ENCODE data around the gene LRP5.

LRP5 gene

DNA sequence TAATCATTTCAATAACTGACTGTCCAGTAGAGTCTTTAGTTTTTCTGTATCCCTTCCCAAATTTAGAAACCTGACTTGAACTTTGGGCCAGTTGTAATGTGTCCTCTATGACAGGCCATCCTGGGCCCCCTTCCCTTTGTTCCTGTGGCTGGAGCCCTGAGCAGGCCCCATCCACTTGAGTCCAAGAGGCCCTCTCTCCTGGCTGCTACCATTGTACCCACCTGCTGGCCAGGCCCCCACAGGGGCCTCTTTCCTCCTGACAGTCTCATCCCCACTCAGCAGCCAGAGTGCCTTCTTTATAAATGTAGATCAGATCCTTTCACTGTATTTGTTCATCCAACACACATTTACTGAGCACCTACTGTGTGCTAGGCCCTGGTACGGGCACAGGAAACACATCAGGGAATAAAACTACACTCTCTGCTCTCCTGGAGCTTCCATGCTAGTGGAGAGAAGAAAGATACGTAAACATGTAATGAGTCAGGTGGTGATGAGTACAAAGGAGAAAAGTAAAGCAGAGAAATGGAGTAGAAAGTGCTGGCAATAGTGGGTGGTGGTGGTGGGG, 2.7 kb upstream of the LRP5 start:
- DNase-seq = no peak

DNA sequence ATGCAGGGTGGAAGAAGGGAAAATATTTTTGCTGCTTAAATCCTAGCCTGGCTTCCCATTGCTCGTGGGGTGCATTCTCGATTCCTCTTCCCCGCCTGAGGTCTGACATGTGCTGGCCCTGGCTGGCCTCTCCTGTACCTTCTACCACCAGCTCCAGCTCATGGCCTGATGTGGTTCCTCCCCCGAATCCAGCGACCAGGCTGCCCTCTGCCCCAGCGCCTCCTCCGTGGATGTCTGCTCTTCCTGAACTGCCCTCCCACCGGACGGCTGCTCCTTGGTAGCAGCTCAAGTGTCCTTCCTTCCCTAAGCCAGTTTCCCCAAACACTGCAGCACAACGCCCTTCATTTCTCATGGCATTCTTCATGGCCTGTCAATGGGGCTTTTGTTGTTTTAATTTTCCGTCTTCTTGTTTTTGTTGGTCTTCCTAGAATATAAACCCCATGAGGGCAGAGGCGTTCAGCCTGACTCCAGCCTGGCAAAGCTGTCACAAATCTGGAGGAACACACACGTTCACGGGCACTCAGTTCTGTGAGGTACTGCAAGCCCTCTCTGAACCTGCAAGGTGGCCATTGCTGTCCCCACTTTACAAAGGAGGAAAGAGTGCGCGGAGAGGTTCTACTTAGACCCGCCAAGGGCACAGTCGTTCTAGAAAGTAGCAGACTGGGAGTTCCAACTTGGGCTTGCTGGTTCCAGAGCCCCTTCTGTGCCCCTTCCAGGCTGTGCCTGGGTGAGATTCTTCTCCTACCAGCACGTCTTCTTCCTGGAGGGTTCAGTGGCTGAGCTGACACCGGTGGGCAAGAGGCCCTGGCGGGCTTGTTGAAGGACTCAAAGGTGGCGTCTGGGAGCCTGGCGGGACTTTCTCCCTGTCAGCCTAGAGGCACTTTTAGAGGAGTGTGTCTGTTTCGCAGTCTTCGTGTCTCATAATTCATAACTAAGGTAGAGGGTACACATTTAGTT, 953 bp upstream of the LRP5 start:
- no peak for DNase-seq

DNA sequence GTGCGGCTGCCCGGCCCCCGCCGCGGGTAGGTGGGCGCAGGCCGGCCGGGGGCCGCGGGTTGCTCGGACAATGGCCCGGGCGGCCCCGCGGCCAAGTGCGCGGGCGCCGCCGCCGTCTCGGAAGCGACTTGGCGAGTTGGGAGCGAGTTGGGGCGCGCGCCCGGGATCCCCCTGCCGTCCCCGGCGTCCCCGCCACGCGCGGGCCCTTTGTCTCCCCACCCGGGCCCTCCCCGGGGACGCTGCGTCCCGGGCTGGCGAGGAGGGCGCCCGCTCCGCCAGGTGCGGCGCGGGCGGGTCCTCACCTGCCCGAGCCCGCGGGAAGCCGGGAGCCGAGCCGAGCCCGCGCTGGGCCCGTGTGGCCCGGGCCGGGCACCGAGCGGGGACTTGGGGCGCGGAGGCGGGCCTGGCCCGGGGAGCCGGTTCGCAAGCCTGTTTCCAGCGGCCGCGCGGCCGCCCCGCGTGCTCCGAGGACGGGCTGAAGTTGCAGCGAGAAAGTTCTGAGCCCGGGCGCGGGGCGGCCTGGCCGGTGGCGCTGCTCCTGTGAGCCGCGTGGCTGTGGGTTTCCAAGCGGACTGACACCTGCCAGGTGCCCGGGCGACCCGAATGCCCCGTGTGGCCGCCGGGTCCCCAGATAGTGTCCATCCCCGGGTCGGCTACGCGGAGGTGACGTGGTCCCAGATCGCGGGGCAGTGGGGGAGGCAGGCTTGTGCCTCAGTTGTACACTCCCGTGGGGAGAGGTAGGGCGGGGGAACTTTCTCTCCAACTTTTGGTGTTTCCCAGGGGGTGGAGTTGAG, 586 bp downstream of the LRP5 start:
- no peak for DNase-seq

DNA sequence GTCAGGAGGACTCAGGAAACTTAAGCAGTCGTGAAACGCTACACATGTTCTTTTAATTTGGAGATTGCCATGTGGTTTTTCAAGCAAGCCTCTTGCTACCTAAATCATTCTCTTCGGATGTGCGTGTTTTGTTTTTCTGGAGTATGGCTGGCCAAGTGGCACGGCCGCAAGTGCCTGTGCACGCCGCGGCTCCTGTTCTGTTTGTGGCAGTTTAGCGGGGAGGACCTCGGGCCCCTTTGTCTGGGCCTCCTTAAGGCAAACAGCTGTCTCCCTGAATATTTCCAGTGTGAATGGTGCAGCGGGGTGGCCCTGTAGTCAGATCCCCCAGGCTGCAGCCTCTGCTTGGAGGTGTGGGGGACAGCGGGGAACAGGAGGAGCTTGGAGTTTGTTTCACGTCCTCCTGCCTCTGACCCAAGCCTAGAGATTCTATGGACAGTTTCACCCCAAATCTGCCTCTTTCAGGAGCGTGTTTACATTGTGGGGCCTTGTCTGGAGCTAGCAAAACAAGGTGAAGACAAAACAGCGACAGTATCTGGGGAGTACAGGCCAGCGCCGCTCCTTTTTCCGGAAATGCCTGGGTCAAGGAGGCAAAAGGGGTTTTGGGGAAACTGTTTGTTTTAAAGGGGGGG, 1.3 kb downstream of the LRP5 start:
- DNase-seq = no peak

DNA sequence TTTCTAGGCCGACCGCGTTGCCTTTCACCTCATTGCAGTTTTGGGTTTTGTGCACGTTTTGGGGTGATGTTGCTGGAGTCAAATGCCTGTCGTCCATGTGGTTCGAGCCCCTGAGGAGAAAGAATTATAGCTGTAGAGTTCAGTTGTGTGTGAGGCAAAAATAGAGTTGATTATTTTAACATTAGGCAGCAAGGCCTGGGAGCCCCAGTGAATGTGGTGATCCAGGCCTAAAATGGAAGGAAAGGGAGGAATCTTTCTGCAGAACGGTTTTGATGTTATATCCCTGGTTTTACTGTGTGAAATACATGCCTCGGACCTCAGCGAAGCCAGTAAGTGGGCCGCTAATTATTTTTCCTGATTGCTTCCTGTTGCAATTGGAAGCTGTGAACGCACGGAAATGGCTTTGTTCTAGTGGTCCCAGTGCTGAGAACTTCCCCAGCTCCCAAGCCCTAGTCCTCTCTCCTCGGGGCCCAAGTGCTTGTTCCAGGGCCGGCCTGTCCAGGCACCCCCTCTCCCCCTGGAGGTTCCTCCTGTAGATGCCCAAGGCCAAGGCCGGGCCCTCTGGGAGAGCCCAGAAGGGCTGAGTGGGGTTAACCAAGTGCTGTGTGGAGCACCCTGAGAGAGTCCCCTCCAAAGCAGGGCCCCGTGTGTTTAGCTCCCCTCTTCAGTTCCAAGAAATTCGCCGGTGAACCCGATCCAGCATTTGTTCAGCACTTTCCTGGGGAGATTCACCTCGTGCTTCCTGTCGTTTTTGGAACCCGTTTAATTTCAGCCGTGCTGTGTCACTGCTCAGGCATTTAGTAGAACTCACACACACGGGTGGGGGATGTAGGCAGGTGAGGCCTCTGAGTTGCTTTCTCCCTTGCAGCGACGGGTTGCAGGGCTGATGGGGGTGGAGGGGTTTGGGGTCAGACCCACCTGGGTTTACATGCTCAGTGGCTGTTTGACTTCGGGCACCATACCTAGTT, 2.1 kb downstream of the LRP5 start:
- DNase-seq = no peak

DNA sequence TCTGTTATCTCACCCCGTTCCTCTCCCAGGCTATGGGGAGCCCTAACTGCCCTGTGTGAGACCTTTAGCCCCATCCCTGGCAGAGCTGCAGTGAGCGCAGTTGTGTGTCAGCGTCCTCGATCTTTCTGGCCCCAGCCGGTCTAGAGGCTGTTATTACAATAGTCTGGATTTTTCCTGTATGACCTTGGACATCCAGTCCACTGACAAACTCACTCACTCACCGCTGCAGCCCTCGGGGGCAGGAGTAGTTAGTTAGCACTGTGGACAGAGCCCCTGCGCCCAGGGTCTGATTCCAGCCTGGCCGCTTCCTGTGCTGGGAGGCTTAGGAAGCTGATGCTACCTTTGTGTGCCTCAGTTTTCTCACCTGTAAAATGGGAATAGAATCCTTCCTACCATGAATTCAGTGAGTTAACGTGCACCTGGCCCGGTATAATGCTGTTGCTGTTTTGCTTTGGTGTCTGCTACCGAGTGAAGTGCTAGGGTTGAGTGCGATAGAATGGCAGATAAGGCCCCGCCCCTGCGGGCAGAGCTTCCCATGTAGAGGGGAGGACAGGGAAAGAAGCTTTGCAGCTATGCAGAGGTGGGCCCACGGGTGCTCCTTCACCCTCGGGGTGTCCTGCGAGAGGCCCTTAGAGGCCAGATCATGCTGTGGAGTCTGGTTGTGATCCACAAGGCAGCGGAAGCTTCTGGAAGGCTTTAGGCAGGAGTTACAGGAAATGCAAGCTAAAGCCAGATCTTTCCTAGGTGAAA, 3.0 kb downstream of the LRP5 start:
- no peak for DNase-seq

DNA sequence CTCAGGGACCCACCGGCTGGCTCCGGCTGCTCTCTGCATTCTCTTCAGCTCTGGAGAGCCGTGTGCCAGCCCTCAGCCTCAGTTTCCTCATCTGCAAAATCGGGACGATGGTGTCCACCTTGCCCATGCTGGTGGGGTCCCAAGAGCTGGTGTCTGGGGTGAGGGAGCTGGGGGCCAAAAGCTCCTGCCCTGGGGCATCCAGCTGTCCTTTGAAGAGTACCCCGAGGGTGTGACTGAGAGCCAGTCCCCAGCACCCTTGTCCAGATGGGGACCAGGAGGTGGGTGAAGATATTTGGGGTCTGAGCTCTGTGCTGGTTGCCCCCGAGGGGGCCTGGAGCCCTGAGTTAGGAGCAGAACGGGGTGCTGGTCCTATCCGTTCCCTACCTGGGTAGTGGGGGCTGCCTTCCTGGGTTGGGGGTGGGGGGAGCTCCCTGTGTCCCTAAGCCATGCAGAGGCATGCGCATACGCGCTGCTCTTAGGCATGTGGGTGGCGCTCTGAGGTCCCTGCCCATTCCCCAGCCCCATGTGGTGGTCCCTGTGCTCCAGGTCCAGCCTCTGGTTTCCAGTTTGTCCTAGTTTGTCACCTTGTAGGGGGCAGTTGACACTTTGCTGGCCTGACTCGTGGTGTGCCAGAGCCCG, 4.9 kb downstream of the LRP5 start:
- DNase-seq = no peak

DNA sequence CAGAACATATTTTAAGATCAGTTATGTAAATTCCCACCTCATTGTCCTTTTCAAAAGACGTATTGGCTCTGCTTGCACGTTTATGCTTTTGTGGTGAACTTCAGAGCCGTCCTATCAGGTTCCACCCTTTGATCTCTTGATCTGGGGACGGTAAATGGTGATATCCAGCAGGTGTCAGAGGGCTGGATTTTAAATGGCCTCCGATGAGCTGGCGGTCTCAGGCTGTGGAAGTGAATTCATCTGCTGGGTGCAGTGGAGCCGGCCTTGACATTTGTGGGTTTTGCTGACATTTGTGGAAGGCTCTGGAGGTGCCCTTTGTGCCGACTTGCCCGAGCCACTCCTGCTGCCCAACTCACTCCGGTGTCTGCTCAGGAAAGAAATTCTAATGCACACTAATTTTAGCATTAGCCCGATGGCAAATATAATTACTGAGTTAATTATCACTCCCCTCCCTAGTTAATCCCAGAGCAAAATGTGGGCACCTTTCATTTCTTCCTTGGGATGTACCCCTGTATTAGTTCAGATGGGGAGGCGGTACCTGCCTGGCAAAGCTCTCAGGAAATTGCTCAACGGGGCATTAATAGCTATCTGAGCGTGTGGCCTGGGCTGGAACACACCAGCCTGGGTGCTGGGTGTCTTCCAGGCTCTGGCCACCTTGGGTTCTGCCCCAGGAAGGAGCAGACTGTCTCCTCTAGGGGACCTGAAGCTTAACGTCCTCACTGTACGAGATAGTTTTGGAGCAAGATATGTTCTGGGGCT, 9.1 kb downstream of the LRP5 start:
- no peak for DNase-seq

DNA sequence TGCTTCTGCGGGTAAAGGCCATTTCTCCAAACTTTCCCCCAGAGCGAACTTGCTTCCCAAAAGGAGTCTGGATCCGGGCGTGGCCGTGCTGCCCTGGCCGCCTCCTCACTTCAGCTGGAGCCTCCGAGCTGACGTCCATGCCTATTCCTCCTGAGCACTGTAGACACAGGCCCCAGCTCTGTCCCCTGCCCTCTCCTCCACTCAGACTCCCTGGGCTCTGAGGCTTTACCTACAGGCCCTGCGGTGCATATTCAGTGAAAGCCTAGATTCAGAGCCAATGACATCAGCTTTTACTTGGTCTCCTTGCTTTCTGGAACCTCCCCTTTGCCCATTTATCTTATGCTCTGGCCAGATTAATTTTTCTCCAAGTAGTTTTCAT, 9.7 kb downstream of the LRP5 start:
- no peak for DNase-seq

DNA sequence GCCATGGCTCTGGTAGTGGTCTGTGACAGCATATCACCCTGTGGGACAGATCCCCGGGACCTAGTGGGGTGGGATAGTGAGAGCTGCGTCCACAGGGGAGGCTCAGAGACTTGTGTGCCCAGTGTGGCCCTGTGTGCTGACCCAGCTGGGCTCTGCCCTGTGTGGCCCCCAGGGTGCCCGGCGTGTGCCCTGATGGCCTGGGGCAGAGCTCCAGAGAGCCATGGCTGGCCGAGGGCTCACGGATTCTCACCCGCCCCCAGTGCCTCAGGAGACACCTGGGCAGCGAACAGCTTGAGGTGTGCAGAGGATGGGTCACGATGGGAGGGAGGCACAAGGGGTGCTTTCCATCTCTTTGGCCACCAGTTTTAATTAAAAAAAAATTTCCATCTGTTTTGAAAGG, 11.8 kb downstream of the LRP5 start:
- DNase-seq = no peak

DNA sequence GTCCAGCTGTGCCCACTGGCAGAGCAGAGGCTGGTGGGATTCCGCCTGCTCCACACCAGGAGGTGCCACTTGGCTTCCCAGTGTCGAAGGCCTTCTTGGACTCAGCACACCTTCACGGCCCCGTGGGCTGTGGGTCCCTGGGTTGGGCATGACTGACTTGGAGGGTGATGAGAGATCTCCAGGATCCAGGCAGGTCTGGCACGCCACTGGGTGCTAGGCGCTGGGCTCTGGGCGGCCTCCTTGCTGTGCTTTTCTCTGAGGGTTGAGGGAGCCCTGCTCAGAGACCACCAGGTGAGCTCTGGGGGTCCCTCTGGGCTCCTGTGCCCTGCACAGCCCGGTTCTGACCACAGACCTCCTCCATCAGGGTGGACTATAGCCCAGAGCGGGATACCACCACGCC, 12.3 kb downstream of the LRP5 start:
- DNase-seq = no peak

DNA sequence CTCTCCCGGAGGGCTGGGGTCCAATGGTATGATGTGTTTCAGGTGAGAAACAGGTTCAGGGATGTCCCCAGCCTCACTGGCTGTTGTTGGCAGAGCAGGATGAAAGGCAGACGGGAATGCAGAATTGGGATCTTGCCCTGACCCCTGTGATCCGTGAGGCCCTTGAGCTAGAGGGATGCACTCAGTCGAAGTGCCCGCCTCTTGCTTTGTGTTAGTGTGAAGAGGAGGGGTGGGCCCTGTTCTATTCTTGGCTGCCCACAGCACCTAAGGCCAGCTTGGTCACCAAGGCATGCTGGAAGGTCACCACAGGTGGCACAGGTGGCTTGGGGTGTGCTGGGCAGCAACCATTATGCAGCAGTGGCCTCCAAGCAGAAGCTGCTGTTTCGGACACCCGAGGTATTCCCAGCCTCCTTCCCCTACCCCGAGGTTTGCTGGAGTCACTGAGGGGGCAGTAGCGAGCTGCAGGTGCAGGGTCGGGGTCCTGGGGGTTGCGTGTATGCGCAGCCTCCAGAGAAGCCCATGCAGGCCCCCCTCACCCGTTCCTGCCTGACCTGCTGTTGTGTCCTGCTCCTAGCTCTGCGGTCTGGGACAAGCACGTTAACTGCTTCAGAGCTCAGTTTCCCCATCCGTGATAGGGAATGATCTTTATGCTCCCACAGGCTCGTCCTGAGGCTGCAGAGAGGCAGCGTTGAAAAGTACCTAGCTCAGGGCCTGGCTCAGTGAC, 13.0 kb downstream of the LRP5 start:
- no peak for DNase-seq

DNA sequence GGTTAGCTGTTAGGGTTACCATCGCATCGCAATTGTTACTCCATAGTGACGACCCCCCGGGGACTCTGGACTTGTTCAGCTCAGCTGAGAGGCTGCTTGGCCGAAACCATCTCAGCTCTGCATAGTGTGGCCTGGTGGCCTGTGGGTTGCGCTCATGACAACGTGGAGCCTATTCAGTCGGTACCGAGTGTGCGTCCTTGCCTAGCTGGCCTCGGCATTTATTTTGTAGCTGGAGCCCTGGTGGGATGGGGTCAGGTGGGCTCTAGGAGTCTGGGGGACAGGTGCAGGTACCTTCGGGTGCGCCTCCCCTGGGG, 13.5 kb downstream of the LRP5 start:
- DNase-seq = no peak

DNA sequence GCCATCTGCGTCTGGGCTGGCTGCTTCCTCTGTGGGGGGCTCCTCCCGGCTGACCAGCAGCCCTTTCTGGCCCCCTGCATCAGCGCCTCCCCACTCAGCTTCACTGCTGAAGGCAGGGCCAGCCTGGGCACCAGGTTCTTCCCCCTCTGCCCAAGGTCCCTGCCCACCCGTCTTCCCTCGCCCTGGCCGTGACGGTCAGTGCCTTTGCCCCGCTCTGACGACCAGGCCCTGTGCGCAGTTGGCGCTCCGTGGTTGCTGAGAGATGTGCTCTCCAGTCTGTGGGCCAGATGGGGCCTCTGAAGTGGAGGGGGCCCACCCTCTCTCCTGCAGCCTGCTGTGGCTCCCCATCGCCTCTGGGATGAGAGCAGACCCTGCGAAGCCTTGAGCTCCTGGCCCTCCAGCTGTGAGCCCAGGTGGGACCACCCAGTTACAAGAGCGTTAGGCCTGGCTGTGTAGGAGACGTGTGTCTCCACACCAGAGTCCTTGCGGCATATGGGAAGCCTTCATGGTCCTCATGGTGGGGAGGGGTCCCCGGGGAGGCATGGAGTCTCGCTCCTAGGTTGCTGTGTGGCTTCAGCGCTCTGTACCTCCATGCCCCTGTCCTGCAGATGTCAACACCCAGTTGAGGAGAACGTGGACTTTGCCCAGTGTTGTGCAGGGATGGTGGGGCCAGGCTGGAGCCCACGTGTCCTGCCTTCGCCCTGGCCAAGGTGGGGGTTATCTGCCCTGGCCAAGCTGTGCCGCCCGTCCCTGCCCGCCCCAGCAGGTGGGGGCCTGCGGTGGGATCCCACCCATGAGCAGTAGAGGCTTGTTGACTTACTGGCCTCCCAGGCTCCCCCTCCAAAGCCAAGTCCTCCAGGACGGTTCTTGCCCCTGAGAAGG, 14.2 kb downstream of the LRP5 start:
- no peak for DNase-seq

DNA sequence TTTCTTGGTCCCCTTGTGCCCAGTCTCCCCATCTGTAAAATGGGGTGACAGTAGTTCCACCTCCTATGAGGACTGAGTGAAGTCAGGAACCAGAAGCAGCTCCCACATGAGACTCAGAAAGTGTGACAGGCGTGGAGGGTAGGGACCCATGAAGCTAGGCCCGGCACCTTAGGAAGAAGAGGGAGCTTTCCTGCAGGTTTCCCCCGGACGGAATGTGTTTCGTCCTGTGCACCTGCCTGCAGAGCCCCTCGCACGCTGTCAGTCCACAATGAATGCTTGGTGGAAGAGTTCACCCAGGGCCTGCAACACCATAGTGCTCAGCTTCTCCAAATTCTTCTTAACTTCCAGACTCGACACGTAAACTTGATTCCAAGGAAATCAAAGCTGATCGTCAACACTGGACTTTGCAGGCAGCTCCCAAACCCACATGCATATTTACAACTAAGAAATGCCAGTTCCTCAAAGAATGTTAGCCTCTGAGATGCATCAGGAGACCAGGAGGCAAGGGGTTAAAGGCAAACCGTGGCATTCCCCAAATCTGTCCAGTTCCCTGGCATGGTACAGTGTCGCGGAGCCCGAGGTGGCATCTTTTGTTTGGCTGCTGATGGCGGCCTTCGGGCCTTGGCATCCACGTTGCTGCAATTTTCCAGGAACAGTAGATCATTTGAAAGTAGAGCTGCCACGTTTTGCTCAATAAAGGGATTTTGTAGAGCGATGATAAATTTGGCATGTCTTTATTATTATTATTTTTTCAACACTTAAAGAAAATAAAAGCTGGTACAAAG, 15.4 kb downstream of the LRP5 start:
- no peak for DNase-seq

DNA sequence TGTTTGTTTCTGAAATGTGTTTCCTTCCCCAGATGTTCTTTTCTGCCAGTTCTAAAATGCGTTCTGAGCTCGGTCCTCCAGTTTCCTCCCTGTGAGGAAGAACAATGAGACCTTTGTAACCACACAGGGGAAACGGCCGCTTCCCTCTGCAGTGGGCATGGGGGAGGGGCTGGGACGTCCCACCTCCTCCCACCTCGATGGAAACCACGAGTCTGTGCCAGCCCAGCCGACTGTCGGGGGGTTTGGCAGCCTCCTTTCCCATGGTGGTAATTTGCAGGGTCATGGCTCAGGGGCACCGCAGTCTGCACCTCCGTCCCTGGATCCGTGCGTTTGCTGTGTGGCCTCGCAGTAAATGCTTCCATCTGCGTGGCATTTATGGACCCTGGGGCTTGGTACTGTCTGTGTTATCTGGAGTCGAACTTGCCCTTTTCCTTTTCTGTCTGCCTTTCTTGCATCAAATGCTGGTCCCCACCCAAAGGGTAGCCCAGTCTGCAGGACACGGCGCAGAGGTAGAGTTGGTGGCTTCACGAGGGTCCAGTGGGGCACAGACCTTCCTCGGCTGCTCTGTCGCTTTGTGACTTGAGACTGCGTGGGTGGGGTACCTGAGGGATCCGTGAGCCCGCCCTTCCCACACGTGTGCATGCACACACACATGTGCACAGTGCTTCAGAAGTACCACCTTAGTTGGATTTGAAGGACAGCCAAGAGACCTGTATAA, 16.1 kb downstream of the LRP5 start:
- DNase-seq = no peak

DNA sequence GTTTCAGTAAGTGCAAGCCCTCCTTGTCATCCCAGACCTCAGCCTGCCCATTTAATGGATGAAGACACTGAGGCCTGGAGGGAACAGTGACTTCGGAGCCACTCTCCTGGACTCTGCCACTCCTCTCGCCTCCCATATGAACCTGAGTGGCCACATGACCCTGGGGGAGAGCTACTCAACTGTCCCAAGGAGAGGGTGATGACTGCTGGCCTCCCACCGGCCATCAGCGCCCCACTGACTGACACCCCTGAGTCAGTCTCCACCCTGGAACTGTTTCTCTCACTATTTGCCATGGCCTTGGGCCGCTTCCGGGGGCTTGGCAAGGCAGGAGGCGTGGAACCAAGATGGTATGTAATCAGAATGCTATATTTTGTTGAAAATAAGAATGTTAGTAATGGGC, 17.1 kb downstream of the LRP5 start:
- no peak for DNase-seq

Measured in suppressor macrophage treated with lipopolysaccharide for 4 hours (primary cell).